AG09319 (cell line): ENCODE data around the gene MIB1.

Source experiments
- DNase-seq: peaks from one replicate; pipeline ENCODE4 v3.0.0-alpha.2; 2010; ENCODE audit warnings: low read depth; ENCODE audit errors: extremely low read depth
- CTCF ChIP-seq: IDR thresholded peaks from 2 replicates; pipeline ENCODE4 v1.5.1; 2011; ENCODE audit warnings: low read depth, mild to moderate bottlenecking, inconsistent platforms, low read length, moderate library complexity

The MIB1 gene

DNA sequence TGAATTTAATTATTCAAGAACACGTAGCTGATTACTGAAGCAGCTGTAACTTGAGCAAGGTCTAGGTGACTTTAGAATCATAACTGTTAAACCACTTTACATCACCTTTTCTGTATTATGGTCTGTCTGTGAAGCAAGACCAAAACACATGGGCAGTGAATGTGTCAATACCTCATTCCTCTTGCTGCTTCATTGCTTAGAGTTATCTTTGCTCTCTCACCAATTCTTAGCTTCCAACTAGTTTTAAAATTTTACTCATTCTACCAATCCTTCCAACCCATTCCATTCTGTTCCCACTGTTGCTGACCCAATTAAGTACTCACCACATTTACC is 80.2 kb downstream of the MIB1 start:
- TF ChIP-seq CTCF, result no peak
- no peak for DNase-seq

- no peak for TF ChIP-seq CTCF
- DNase-seq, result no peak
Observed at GRCh38 chr18:21823848-21824247, 83.3 kb downstream of the MIB1 start.

- TF ChIP-seq CTCF, result no peak
- peak; percentile 8 for DNase-seq
Observed at GRCh38 chr18:21826196-21826595, 85.6 kb downstream of the MIB1 start.

- DNase-seq, result no peak
- TF ChIP-seq CTCF, result no peak
Observed at GRCh38 chr18:21826641-21827302, 86.2 kb downstream of the MIB1 start.

DNA sequence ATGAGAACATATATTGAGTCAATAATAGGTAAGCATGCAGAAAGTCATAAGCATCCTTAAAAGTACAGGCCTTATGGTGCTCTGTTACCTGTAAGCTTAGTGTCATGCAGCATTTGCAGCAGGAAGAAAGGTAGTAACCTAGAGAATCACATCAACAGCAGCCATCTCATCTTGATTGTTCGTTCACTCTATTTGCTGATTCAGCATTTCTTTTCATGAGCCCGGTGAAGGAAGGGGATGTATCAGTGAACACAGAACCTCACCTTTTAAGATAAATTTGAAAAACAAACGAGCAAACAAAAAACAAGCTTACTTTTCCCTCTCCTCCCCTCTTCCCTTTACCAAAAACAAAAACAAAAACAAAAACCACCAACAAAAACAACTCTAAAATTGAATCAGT is 89.9 kb downstream of the MIB1 start:
- no peak for DNase-seq
- no peak for TF ChIP-seq CTCF

GRCh38 chr18:21831413-21831831 is 90.8 kb downstream of the MIB1 start:
- DNase-seq, result no peak
- TF ChIP-seq CTCF, result no peak

DNA sequence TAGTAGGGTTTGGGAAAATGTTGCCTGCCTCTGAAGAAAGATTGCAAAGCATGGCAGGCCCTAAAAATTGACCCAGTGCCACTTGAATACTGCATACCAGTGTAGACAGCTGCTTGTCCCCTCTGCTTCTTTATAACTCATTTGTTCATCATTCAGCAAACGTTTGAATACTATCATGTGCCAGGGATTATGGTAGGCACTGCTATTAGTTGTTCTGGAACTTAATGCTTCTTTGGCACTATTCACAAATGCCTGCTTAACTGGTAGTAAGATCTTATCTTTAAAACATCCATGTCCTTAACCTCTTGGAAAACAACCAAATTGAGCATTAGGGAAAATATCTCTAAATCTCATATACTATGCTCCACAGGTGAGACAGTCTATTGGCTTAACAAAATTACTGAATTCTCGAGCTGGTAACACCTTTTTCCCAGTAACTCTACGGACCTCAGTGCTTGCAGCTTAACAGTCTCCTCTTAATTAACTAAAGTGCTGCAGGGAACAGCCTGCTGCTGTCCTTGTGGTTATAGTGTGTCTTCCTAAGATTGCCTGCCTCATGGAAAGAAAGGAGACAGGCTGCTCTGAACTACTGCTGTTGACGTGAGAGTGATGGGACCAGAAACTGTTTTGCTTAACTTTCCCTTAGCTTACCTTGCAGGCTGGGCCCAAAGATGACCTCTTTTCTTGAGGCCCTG is 93.2 kb downstream of the MIB1 start:
- no peak for TF ChIP-seq CTCF
- no peak for DNase-seq
